Brain pericyte (primary cell): Measurements from ENCODE around the gene OR1K1.
"Not testable (repeated sequence)": the region's sequence is repeated elsewhere in the genome, so short reads cannot be mapped to it uniquely, and the experiment has no call there.

ENCODE experiments used
- DNase-seq: peaks from one replicate; pipeline ENCODE4 v3.0.0-alpha.2; 2012; ENCODE audit warnings: low read depth, low spot score

The OR1K1 gene, protein sequence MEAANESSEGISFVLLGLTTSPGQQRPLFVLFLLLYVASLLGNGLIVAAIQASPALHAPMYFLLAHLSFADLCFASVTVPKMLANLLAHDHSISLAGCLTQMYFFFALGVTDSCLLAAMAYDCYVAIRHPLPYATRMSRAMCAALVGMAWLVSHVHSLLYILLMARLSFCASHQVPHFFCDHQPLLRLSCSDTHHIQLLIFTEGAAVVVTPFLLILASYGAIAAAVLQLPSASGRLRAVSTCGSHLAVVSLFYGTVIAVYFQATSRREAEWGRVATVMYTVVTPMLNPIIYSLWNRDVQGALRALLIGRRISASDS

DNA sequence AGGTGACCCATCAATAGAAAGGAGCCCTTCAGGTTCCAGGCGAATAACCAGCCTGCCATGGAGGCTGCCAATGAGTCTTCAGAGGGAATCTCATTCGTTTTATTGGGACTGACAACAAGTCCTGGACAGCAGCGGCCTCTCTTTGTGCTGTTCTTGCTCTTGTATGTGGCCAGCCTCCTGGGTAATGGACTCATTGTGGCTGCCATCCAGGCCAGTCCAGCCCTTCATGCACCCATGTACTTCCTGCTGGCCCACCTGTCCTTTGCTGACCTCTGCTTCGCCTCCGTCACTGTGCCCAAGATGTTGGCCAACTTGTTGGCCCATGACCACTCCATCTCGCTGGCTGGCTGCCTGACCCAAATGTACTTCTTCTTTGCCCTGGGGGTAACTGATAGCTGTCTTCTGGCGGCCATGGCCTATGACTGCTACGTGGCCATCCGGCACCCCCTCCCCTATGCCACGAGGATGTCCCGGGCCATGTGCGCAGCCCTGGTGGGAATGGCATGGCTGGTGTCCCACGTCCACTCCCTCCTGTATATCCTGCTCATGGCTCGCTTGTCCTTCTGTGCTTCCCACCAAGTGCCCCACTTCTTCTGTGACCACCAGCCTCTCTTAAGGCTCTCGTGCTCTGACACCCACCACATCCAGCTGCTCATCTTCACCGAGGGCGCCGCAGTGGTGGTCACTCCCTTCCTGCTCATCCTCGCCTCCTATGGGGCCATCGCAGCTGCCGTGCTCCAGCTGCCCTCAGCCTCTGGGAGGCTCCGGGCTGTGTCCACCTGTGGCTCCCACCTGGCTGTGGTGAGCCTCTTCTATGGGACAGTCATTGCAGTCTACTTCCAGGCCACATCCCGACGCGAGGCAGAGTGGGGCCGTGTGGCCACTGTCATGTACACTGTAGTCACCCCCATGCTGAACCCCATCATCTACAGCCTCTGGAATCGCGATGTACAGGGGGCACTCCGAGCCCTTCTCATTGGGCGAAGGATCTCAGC is at the start of gene OR1K1:
TSS of gene OR1K1 (plus strand) at position 58 of the 995 bp plus-strand sequence. CDS start at position 58, 0 bp downstream.
- no peak for DNase-seq

DNA sequence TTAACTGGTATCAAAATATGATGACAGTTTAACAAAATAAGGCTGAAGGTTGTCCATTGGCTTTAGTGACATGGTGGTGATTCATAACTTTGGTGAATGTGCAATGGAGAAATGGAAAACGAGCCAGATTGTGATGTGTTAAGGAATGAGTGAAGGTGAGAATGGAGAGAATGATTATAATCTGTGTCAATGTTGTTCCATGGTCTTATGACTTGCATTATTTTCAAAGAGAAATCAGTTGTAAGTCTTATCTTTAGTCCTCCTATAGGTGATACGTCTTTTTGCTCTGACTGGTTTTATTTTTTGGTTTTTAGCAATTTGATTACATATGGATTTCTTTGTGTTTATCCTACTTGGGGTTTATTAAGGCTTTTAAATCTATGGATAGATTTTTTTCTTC is 45.1 kb upstream of the OR1K1 start:
- DNase-seq = no peak

DNA sequence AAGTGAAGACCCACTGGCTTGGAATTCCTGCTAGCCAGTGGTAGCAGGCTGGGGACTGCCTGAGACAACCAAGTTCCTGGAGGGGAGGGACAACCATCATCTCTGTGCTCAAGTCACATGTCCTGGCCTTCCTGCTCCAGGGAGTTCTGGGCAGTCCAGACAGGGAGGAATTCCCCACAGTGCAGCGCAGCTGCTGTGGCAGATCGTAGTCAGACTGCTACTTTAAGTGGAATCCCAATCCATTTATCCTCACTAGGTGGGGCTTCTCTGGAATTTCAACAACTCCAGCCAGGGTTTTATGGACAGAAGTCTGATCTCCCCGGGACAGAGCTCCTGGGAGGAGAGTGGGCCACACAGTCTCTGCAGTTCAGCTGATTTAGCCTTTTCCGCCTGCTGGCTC is 32.1 kb upstream of the OR1K1 start:
- DNase-seq = no peak

DNA sequence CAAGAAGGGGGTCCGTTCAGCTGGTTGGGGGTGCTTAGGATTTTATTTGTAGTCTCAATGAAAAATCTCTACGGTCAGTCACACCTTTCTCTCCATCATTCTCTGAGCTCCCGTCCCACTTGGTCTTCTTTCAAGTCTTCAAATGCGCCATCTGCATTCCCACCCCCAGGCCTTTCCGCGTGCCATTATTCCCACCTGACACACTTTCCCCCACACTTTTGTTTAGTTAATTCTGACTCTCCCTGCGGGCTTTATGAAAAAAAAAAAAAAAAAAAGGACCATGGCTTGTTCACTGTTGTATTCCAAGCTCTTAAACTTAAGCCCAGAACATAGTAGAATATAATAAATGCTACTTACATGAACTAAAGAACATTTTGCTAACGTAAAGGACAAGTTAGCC is 22.9 kb upstream of the OR1K1 start:
- no peak for DNase-seq

DNA sequence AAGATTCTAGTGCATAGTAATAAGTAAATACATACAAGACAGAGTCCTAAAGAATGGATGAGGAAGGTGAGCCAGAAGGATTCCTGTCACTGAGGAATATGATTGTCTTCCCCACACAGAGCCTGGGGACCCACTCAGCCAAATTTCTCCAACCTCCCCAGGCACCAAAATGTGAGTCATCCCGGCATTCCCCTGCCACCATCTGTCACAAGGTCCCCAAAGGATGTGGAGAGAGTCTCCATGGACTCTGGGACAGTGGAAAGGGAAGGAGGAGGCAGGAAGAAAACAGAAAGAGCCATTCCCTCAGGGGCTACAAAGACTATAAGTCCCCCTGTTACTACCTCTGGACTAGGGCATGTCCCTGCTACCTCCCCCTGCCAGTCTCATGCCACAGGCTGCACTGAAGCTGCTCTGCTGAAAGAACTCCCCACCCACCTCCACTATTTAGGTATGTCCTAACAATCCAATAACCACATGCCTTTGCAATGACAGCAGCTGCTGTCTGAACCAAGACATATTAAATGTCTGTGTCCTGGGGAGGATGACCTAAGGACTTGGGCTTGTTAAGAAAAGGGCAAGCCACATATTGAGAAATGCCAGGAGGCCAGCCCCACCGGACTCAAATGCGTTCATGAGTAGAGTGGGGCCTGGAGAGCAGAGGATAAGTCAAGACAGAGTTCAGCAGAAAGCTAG is 21.8 kb upstream of the OR1K1 start:
- DNase-seq = no peak

DNA sequence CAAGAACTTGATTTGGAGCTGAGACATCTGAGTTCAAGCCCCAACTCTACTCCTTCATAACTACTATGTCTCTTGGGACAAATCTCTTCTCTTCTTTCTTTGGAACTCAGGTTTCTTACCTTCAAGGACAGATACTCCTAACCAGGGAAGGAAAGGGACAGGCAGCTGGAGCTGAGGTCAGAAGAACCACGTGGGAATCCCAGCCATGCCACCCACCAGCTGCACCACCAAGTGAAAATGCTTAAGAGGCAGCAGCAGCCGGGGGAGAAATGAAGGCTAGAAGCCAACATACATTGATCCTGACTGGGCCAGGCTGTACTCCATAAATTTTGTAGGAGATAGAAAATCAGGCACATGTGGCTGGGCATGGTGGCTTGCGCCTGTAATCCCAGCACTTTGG is 20.7 kb upstream of the OR1K1 start:
- no peak for DNase-seq

DNA sequence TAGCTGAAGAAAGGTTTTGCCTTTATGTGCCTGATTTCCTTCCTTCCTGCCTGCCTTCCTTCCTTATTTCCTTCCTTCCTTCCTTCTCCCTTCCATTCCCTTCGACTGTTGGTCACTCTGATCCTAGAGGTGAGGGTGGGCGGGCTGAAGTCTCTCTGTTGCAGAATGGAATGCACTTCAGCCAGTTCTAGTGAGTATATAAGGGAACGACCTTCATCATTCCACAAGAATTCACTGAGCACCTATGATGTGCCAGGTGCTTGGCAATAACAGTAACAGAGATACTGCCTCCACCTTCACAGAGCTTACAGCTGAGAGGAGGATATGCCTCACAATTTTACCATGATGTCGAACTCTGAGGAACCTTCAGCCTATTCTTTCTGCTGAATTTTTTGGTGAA is 19.9 kb upstream of the OR1K1 start:
- DNase-seq = no peak

DNA sequence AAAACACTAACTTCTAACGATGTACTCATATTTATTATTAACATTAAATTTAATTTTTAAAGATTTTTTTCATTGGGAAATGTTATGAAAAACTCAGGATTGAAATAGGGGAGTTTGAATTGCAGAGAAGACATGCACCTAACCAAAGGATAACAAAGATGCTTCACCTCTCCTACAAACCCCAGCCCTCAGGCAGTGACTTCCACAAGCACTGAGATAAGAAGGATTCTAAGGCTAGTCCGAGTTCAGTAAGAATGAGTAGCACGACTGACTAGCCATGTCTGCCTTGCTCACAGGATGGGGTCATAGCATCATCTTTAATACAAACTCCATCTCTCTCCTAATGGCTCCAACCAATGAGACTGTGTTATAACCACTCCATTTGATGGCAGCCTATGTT is 18.3 kb upstream of the OR1K1 start:
- no peak for DNase-seq

DNA sequence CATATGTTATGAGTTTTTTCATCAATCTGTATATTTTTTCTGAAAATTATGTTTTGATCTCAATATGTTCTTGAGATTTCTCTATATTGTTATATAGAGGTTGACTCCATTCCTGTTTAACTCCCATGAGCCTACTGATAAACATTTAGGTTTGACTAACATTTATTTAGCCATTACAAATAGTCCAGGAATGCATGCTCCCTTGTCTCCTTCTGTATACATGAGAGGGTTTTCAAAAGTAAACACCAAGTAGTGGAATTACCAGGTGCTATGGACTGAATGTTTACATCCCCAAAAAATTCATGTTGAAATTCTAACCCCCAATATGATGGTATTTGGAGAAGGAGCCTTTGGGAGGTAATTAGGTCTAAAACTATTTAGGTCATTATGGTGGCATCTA is 14.7 kb upstream of the OR1K1 start:
- DNase-seq = no peak

DNA sequence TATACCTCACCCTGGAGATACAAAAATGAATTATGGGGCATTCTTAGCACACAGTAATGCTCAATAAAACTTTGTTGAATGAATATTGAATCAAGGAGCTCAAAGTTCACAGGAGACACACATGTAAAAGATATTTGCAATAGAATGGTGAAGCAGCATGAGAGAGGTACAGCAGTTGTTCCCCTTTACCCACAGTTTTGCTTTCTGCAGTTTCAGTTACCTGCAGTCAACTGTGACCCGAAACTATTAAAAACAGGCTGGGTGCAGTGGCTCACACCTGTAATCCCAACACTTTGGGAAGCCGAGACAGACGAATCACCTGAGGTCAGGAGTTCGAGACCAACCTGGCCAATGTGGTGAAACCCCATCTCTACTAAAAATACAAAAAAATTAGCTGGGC is 13.6 kb upstream of the OR1K1 start:
- no peak for DNase-seq

DNA sequence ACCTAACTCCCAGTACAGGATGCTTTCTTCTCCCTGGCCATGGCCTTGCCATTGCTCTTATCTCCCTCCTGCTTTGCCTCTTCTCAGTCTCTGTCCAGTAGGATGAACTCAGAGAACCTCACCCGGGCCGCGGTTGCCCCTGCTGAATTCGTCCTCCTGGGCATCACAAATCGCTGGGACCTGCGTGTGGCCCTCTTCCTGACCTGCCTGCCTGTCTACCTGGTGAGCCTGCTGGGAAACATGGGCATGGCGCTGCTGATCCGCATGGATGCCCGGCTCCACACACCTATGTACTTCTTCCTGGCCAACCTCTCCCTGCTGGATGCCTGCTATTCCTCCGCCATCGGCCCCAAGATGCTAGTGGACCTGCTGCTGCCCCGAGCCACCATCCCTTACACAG is 11.1 kb upstream of the OR1K1 start, which contains the start of gene OR5C1:
TSS of gene OR5C1 (plus strand) at position 103 of the 400 bp plus-strand sequence. CDS start at position 103, 0 bp downstream.
- no peak for DNase-seq

DNA sequence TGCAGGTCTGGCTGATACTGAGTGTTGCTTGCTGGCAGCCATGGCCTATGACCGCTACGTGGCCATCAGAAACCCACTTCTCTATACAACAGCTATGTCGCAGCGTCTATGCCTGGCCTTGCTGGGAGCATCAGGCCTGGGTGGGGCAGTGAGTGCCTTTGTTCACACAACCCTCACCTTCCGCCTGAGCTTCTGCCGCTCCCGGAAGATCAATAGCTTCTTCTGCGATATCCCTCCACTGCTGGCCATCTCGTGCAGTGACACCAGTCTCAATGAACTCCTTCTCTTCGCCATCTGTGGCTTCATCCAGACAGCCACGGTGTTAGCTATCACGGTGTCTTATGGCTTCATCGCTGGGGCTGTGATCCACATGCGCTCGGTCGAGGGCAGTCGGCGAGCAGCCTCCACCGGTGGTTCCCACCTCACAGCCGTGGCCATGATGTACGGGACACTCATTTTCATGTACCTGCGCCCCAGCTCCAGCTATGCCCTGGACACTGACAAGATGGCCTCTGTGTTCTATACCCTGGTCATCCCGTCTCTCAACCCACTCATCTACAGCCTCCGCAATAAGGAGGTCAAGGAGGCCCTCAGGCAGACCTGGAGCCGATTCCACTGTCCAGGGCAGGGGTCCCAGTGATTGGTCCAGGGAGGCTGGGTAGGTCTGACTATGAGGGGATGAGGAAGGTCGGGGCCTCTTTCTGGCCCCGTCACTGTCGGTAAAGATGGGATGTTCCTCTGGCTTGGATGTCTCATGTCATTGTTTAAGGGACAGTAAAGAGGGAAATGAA is 10.5 kb upstream of the OR1K1 start:
- DNase-seq = no peak

DNA sequence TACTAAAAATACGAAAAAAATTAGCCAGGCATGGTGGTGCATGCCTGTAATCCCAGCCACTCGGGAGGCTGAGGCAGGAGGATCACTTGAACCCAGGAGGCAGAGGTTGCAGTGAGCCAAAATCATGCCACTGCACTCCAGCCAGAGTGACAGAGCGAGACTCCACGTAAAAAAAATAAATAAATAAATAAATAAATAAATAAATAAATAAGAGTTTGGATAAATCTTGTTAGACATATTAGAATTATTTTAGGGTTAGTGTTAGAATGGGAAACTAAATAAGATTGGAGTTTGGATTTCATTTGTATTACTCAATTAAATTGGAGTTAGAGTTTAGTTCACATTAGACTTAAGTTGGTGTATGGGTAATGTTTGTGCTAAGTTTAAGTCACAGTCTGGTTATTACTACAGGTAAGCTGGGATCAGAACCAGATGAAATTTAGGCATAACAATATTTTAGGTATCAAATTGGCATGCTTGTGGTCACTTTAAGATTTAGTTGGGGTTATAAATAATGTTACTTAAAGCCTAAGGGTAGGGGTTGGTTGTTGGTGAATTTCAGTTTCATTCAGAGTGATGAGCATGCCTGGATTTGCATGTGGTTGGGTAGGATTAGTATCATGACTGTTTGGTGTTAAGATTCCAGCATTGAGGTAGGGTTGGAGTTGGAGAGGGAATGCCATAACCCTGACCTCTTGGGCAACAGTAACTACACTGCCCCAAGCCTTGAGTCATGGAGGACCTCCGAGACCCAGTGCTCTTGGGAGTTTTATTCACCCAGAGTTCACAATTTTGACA is 7.9 kb upstream of the OR1K1 start:
- DNase-seq = no peak

DNA sequence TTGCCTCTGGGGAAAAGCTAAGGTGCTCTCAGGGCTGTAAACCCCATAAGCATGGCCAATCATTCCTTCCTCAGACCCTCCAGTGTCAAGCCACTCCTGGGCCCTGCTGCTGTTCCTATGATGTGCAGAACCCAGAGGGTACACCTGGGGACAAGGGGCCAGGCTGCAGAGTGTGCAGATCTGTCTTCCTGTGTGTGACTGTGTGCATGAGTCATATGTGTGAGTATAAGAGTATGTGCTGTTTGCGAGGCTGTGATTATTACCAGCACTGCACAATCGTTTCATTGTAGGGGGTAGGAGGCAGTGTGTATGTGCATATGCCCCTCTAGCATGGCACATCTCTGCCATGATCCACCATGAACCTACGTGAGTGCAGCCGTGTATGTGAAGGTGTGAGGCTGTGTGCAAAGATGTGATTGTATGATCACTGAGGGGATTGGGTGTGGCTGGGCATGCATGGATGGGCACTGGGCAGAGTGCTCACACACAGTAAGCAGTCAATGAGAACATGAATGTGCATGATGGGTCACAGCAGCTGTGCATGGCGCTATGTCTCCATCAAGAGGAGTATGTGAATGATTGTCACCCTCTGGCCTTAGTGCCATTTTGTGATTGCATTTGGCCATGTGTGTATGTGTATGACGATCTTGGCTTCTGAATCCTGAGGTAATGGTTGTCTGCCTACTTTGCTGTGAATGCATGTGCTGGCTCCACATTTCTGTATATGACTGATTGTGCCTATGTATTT is 2.4 kb upstream of the OR1K1 start:
- DNase-seq = no peak

DNA sequence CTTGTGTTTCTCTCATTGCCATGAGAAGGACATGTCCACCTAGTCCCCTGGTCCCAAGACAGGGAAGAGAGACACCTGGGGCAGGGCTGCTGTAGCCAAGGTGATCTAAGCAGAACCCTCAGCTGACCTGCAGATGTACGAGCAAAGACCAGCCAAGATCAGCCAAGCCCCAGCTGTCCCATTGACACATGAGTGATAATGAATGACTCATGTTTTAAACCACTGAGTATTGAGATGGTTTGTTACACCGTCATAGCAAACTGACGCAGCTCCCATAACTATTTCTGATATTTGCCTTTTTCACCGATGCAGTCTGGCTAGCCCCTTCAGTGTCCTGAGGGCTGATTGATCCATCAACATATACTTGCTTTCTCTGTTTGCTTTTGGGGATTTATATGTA is 6.7 kb downstream of the OR1K1 start:
- DNase-seq = no peak

DNA sequence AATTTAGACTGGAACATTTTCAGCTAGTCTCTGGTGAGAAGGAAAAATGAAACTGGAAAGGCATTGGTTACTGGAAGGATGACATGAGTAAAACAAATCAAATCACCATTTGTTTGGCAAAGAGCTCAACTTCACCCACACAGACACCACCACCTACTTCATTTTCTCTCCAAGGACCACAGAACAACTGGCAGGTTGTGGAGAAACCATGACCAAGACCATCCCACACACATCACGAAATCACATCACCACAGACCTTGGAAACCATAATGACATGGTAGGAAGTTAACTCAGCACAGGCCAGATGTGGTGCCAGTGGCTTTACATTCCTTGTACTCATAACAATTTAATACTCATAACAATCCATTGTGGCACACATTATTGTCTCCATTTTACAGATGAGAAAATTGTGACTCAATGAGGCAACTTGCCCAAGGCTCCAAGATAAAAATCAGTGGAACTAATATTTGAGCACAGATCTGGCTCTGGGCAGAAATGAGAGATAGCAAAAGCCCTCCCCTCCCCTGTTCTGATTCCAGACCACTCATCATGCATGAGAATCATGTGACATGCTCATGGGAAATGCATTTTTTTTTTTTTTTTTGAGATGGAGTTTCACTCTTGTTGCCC is 7.5 kb downstream of the OR1K1 start:
- no peak for DNase-seq

DNA sequence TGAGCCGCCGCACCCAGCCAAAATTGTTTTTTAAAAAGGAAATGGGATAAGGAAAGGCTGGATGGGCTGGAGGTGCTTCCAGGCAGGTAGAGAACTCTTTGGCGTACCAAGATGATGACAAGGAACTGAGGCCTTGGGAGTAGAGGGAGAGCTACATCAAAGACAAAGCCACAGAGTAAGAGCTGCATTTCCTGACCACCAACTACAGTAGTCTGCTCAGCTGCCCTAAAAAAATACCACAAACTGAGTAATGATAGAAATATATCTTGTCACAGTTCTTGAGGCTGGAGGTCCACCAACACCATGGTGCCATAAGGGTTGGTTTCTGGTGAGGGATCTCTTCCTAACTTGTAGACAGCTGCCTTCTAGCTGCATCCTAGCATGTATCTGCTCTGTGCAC is 8.2 kb downstream of the OR1K1 start:
- no peak for DNase-seq

DNA sequence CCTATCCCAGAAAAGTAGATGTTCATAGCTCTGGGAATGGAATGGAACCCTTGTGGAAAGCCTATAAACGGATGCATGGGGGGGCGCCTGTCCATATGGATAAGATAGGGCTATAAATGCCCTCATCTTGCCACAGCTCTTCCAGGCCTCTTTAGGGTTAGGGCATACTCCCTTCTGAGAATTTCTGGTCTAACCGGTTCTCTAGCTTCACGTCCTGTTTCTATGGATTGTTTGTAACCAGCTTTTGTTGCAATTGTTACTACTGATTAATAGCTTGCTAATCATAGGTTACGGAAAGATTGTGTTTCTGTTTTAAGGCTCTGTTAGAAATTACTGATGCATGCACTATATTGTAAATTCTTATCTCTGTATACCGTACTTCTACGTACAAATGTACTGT is 9.3 kb downstream of the OR1K1 start:
- DNase-seq = not testable (repeated sequence)

DNA sequence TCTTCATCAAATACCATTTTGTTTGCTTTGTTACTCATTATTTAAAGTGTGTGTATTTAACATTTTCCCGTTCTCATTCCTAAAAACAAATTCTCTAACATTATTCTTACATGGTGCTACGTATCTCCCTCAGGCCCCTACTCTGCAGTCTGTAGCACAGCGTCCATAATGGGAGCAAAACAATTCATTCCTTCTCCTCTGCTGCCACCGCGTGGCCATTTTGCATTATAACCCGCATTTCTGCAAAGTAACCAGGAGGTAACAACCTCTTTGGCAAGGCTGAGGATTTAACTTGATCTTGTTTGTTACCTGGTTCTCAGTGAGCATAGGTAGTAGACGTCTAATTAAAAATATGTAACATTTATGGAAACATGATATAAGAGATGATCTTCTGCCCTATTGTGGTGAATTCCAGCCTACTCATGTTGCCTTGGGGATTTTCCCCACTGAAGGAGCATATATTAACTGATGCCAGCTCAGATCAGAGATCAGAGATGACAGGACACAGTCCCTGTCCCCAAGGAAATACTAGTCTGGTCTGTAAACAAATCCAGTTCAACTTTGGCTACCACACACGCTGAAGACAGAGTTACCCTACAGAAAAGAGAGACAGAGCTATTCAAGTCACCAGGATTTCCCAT is 10.5 kb downstream of the OR1K1 start:
- DNase-seq = peak; percentile 49
